Right lung (tissue), 5 donors: Measurements from ENCODE around the gene STON2. TPM values are rescaled to one million over a fixed set of nuclear protein-coding genes. Genes with fewer than 3 reads are reported as not detected.
"Not testable (repeated sequence)": the region's sequence is repeated elsewhere in the genome, so short reads cannot be mapped to it uniquely, and the experiment has no call there.

Experiments
- DNase-seq, 2 donors: peaks; one replicate each; pipeline ENCODE4 v3.0.0-alpha.2; 2013
- polyA plus RNA-seq, 5 donors: library from polyadenylated mRNA; unstranded; fragments of 120-200 nt; gene quantifications; one replicate each; pipeline versions ENCODE4 v1.2.1 to v1.2.3, GENCODE V29; 2013; ENCODE audit warnings: inconsistent platforms in 1 of 5, low replicate concordance in 1 of 5; ENCODE audit not compliant: insufficient read length in 5 of 5, insufficient read depth in 1 of 5

Gene STON2
- polyA plus RNA-seq, 5 donors, result 5.5 to 13.6 (median 9.9) TPM

DNA sequence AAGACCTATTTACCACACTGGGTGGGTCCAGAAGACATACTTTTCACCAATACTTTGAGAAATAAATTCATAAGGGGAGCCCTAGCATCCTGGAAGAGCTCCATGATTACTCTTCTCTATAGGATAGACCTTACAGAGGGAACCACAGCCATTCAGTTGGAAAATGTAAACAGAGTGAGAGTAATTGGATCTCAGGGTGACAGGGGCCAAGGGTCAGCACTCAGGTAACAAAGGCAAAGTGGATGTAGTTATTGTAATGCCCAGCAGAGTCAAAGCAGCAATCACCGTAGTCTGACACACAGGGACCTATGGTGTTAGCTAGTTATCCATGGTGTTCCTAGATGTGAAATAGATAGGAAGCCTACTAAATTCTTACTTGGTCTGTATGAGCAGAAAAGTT, 168.6 kb downstream of the STON2 start:
- no peak for DNase-seq

- DNase-seq, result no peak
These were observed 175.9 kb downstream of the STON2 start for GRCh38 chr14:81224222-81224621.

DNA sequence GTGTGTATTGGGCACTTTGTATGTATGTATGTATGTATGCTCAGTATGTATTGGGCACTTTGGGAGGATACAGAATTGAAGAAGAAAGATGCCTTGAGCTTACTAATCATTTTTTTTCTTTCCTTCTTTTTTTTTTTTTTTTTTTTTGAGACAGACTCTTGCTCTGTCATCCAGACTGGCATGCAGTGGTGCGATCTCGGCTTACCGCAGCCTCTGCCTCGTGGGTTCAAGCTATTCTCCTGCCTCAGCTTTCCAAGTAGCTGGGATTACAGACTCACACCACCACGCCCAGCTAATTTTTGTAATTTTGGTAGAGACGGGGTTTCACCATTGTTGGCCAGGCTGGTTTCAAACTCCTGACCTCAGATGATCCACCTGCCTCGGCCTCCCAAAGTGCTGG, 176.3 kb downstream of the STON2 start:
- not testable (repeated sequence) for DNase-seq

DNA sequence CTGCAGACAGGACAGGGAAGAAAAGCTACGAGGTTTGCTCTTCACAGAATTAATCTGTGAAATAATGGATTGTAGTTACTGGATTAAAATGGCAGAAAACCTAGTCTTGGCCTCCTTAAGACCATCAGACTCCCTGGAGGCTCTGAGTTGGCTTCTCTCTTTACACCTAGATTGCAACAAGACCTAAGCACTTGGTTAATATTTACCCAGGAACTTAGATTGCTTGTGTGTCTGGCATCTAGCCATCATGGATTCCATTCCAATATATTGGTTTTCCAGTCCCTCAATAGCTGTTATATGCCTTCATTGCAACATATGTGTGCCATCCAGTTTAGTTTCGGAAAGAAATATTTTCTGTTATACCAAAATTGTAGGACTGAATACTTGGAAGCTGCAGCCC, 177.4 kb downstream of the STON2 start:
- no peak for DNase-seq

DNA sequence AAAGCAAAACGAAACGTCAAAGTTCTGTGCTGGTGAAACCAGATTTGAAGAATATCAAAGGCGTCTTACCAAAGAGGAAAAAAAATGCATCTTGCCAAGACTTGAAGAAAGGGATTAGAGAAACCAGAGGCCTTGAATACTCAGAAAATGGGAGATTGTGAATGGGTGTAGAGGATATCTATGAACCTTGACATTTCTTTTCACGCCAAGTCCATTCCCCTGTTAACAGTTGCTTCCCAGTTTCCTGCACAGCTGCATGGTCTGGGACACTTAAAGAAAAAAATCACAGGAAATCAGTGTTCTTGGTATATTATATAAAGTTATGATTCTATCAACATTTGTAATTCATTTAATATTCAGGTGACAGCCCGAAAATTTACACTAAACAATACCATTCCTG, 178.0 kb downstream of the STON2 start:
- DNase-seq, result no peak

GRCh38 chr14:81221579-81222102, 178.5 kb downstream of the STON2 start:
- no peak for DNase-seq

GRCh38 chr14:81220830-81221578, 179.1 kb downstream of the STON2 start, which contains the start of gene GTF2A1:
Gene GTF2A1 (minus strand): TSS chr14:81220959. CDS start chr14:81220518, 441 bp downstream.
- DNase-seq, result peak; percentile 98 to 99

DNA sequence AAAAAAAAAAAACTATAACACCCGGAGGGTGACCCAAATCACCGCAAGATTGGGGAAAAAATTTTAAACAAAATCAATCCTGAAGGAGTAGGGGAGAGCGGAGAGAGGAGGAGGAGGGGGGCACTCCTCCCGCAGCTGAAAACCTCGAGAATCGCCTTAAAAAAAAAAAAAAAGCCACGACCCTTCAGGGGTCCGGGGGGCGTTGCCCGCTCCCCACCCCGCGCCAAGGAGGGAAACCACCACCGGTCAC, 179.6 kb downstream of the STON2 start:
- no peak for DNase-seq

GRCh38 chr14:81219759-81220579, 180.2 kb downstream of the STON2 start:
- DNase-seq, result no peak

DNA sequence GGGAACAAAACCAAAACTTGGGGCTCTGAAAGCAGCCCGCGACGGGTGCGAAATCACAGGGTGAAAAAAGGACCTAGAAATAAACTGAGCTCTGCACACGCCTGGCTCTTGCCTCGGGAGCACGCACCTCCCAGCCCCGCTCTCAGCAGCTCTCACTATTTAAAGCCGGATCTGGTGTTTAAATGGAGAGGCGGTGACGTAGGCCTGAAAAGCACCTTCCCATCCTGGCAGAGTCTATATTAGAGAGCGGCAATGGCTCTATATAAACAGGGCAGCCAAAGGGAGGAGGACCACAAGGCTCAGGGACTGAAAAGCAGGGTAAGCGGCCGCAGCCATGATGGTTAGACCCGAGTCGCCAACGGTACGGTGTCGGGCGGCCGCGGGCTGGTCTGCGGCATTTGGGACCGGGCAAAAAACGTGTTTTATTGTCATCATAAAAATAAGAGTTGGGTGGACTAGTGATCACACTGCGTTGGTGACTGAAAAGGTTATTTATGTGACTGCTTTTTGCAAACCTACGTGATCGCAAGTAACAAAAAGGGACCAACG, 180.8 kb downstream of the STON2 start:
- peak; percentile 92 to 96 for DNase-seq

GRCh38 chr14:81211844-81212243, 188.3 kb downstream of the STON2 start:
- DNase-seq, result no peak

Other genes with a start within 250 kb of the STON2 start
- gene GTF2A1, start 179.4 kb downstream of the STON2 start, polyA plus RNA-seq, result 10 to 100 TPM; 22.1 to 39.5 (median 35.6) TPM
- gene SEL1L, start 133.5 kb upstream of the STON2 start, polyA plus RNA-seq, result 10 to 100 TPM; 35.1 to 73.9 (median 64.7) TPM